Measurements from ENCODE around the gene TREML1. TPM values are rescaled to one million over a fixed set of nuclear protein-coding genes. Genes with fewer than 3 reads are reported as not detected.

The TREML1 gene
- total RNA-seq: not detected in 2 replicates

GRCh38 chr6:41153992-41154625 lies at the start of gene TREML1:
Gene TREML1, minus strand, starts transcription at chr6:41154347. Its CDS starts 59 bp downstream, at chr6:41154288.
- TF ChIP-seq, protein P1, sequence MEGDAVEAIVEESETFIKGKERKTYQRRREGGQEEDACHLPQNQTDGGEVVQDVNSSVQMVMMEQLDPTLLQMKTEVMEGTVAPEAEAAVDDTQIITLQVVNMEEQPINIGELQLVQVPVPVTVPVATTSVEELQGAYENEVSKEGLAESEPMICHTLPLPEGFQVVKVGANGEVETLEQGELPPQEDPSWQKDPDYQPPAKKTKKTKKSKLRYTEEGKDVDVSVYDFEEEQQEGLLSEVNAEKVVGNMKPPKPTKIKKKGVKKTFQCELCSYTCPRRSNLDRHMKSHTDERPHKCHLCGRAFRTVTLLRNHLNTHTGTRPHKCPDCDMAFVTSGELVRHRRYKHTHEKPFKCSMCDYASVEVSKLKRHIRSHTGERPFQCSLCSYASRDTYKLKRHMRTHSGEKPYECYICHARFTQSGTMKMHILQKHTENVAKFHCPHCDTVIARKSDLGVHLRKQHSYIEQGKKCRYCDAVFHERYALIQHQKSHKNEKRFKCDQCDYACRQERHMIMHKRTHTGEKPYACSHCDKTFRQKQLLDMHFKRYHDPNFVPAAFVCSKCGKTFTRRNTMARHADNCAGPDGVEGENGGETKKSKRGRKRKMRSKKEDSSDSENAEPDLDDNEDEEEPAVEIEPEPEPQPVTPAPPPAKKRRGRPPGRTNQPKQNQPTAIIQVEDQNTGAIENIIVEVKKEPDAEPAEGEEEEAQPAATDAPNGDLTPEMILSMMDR (IDR thresholded peaks at IDR 0.05; ENCODE audit: insufficient read depth, low read depth, low read length): no peak
- DNase-seq (ENCODE audit: low read depth): no peak
- H3K4me3 ChIP-seq (ENCODE audit: low read depth, low read length): no peak within 1 kb of the TSS

GRCh38 chr6:41201764-41202173 lies 47.6 kb upstream of the TREML1 start:
- DNase-seq (ENCODE audit: low read depth): no peak
- TF ChIP-seq, protein P1 (IDR thresholded peaks at IDR 0.05; ENCODE audit: insufficient read depth, low read depth, low read length): no peak

DNA sequence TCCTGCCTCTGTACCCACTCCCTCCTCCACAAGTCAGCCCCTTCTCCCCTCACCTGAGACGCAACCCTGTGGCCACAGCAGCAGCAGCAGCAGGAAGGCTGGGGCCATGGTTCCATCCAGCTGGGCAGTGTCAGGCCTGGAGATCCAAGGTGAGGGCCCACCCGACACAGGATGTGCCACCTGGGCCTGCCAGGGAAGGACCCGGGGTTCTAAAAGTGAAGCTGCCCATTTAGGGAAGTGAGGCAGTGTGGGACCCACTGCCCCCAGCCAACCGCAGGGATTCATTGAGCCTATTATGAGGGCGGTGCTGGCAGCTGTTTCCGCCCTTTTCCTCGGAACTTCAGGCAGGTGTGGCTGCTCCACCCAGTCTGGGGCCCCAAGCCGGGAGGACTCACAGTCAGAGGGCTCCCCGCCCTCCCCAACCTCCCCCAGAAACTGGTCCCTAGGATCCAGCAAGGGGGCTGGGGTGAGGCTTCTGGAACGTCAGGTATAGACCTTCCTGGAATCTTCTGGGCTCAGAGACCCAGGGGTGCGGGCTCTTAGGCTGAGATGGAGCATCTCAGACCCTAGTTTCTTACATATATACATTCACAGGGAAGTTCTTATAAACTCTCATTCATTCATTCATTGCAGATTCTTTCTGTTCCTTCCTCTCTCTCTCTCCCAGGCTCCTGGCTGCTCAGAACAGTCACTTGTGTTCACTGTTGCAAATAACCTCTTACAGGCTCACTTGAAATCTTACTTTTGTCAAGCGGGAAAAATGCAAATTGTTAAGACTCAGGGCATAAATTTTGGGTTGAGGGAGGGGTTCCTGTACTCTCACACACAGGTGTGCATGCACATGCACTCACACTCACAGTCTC lies 47.0 kb upstream of the TREML1 start, which contains the start of gene TREML2:
Gene TREML2 (minus strand): TSS at position 249 of the 863 bp plus-strand sequence. CDS start 141 bp downstream, at position 108.
- no peak for DNase-seq (ENCODE audit: low read depth)
- H3K4me3 ChIP-seq (ENCODE audit: low read depth, low read length): no peak within 1 kb of the TSS
- TF ChIP-seq, protein P1 (IDR thresholded peaks at IDR 0.05; ENCODE audit: insufficient read depth, low read depth, low read length): no peak

More at GRCh38 chr6:41201764-41202173, 47.6 kb upstream of the TREML1 start:
- H3K4me3 ChIP-seq (ENCODE audit: low read depth, low read length): no peak overlapping the region

DNA sequence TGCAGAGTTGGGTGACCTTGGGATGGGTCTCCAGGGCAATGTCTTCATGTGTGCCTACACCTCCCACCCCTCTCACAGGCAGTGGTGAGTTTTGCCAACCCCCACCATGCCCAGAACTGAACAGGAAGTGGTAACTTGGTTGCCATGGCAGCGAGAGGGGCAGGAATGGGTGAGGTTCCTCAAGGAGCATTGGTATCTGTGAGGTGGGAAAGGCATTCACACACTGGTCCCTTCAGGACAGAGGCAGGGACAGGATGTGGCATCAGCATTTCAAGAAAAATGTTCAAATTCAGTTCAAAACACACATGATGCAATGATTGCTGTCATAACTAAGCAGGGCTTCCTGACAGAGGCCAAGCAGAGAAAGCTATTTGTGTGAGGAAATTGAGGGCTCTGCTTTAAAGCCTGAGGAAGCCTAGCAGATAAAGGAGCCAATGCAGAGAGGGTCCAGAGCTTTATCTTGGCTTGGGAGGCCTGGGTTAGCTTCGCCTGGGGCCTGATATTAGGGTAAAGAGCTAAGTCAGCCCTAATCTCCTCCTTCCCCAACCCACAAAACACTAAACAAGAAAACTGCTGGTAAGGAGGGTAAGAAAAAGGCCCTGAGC lies 46.3 kb upstream of the TREML1 start:
- peak; percentile 33 for DNase-seq (ENCODE audit: low read depth)
- TF ChIP-seq, protein P1 (IDR thresholded peaks at IDR 0.05; ENCODE audit: insufficient read depth, low read depth, low read length): no peak
- H3K4me3 ChIP-seq (ENCODE audit: low read depth, low read length): no peak overlapping the region

- TF ChIP-seq, protein P1 (IDR thresholded peaks at IDR 0.05; ENCODE audit: insufficient read depth, low read depth, low read length): no peak
- no peak for DNase-seq (ENCODE audit: low read depth)
- no peak overlapping the region for H3K4me3 ChIP-seq (ENCODE audit: low read depth, low read length)
Observed at GRCh38 chr6:41199552-41200246, 45.6 kb upstream of the TREML1 start.

GRCh38 chr6:41197234-41197633 lies 43.1 kb upstream of the TREML1 start:
- H3K4me3 ChIP-seq (ENCODE audit: low read depth, low read length): no peak overlapping the region
- TF ChIP-seq, protein P1 (IDR thresholded peaks at IDR 0.05; ENCODE audit: insufficient read depth, low read depth, low read length): no peak
- no peak for DNase-seq (ENCODE audit: low read depth)
